NCI-H187 (cell line): ENCODE measurements around the gene LECT2.

Experiments
- DNase-seq, 2 experiments: peaks; one replicate each; lab custom pipeline; 2025; lab: John Stamatoyannopoulos, UW

Gene LECT2

DNA sequence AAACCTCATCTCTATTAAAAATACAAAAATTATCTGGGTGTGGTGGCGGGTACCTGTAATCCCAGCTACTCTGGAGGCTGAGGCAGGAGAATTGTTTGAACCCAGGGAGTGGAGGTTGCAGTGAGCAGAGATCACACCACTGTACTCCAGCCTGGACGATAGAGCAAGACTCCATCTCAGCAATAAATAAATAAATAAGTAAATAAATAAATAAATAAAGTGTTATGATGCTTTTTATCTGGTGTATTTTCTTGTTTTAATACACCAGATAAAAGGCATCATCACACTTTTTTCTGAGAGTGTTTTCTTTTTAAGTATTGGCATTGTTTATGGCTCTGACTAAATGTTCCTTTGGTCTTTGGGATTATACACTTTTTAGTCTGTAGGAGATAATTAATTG is 24.2 kb upstream of the LECT2 start:
- no peak for DNase-seq

DNA sequence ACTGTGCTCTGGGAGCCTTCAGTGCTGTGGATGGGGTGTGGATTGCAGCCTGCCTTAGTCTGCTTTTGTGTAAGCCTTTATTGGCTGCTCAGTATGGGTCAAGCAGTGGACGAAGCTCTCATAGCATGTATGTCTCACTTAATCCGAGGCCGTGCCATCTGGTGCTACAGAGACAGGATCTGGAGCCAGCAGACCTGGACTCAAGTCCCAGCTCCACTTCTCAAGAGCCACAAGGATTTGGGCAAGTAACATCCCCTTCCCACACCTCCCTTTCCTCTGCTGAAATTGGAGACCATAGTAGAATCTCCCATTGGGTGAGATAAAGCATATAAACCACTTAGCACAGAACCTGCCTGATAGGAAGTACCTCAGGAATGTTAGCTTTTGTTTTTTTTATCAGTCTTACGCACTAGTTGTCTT is 23.4 kb upstream of the LECT2 start:
- no peak for DNase-seq

DNA sequence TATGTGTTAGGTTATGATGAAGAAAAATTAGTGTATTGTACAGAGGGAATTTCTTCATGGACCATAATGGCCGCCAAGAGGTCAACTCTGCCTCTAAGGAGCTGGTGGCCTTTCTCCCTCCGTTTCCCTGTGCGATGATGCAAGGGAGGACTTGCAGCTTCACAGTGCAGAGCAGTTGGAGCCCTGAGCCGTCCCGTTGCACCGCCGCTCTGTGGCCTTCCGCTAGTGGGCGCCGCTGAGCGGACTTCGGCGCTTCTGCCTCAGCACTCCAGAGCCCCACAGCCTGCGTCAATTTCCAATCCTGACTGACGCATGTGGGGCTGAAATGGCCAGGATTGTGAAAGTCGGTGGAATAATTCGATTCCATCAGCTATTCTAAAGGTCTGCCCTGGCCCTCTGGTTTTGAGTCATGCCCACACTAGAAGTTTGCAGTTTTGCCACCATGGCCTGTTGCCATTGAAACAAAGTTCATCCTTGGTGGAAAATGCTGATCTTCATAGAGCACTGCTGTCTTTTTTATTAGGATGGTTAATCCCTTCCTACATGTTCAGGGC is 22.7 kb upstream of the LECT2 start:
- no peak for DNase-seq

DNA sequence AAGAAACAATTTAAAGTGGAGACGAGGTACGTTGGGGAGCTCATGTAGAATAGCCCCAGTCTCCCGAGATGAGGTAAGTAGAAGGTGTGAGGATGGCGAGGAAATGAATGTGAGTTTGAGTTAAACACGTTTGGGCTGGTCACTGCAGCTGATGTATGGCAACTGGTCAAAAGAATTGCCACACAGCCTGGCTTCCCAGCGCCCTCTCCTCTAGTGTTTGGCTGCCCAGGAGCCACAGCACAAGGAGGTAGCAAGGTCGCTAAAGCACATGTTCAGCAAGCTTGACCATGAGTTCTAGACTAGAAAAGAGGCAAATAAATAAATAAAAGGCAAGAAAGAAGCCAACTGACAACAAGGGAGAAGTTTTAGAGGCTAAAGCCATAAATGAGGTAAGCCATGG is 21.4 kb upstream of the LECT2 start:
- no peak for DNase-seq

DNA sequence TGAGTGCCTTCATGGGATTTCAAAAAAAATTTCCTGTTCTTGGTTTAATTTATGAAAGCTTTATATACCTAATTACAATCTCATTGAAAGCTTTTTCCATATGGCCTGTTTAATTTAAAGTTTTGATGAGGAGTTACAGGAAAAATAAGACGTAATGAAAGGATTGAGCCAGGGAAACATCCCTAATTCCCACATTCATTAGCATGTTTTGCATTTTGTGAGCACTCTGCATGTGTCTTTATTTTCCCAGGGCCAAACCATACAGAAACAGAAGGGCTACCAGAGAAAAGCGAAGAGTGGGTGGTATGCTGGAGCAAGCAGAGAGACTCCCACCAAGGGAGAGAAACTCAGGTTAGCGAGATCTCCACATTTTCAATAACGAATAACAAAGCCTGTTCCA is 20.3 kb upstream of the LECT2 start:
- DNase-seq: no peak

DNA sequence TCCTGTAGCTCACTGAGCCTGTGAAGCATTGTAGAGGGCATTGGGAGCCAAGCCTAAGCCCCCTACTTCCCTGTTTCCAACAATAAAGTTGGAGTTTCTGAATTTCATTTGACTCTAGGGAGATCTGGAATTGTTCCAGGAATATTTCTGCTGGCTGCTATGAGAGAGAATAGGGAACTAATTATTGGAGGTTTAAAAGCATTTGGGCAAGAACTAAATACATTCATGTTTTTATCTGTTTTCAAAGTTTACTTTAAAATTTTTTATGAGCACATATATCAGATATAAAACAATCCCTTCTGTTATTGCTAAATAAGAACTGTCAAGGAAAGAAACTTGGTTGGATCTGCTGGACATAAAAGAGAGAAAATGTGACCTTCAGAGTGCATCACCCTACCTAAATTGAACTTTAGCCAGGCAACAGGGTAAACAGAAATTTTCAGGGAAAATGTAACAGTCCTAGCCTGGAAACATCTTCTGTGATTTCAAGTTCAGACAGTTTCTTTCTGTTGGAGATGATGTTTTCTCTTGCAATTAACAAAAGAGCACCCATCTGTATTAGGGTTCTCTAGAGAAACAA is 19.3 kb upstream of the LECT2 start:
- no peak for DNase-seq

DNA sequence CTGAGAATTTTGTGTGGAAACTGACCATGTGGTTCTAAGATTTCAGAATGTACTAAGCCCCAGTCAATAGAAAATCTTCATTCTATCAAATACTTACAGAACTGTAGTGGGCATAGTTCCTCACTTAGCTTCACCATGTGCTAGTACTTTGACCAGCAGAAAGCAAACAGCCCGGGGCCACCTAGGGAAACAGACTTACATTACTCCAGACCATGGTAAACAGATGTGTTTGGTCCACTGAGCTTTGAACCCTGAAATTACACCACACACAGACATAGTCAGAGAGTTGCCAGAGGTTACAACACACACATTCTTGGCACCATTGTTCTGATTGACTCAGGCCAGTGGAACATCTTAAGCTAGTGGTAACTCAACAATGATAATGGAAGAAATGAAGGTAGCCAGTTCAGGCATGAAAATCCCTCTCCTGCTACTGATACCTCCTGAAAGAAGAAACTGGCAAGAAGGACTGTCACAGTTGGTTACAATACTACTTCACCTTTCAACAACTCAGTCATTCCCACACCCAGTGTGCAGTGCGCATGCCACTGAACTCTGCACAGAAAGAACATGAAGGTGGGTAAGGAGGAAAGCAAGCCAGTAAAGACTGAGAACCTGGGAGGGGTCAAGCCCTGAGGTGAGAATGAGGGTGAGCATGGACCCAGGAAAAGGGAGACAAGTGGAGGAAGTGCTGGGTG is 18.7 kb upstream of the LECT2 start:
- no peak for DNase-seq

DNA sequence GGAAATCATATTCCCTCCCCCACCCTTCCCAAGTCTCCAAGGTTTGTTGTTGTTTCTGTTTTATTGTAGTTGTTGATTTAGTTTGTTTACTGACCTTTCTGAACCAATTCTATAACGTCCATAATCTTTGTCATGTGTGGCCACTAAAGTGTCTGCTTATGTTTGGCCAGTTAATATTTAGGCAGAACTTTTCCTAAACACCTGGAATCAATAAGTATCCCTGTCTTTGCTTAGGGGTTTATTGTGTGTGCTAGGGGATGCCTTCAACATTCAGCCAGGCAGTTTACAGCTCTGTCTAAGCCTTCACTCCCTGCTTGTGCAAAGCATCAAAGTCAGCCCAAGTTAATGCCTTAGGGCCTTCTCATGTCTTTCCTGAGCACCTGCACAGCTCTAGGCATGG is 16.9 kb upstream of the LECT2 start:
- no peak for DNase-seq

DNA sequence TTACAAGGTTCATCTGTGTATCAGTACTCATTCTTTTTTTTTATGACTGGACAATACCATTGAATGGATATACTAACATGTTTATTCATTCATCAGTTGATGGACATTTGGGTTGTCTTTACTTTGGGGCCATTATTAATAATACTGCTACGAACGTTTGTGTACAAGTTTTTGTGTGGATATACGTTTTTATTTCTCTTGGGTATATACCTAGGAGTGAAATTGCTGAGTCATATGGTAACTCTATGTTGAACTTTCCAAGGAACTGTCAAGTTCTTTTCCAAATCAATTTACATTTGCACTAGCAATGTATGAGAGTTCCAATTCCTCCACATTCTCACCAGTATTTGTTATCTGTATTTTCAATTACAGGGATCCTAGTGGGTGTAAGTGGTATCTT is 12.0 kb upstream of the LECT2 start:
- DNase-seq: no peak

DNA sequence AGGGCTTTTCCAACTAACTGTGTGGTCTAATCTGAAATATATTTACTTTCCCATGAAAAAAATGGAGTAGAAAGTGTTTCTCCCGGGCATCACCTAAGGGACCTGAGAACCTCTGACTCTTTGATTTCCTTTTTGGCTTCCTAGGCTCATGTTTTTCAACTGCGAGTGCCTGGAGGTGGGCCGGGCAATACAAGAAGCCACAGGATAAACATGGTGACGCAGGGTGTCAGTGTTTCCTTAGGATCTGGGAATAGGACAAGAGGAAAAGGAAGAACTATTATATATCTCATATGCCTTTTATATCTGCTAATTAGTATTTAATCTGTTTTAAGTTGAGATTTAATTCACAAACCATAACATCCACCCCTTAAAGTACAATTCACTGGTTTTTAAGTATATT is 11.4 kb upstream of the LECT2 start:
- DNase-seq: no peak

DNA sequence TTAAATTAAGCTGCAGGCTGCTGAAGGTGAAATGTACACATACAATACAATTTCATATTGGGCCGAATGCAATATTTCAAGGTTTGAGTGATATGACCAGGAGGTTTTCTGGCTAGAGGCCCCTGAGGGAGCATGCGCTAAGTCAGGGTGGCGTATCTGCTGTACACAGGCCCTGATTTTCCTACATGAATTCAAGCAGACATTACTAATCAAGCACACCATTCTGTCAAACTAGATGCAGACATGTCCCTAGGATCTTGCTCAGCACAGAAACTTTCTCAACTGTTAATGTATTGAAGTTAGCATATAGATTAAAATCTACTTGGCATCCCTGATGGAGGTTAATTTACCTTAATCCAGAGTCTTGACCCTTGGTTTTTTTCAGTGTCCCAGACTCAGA is 10.7 kb upstream of the LECT2 start:
- no peak for DNase-seq

DNA sequence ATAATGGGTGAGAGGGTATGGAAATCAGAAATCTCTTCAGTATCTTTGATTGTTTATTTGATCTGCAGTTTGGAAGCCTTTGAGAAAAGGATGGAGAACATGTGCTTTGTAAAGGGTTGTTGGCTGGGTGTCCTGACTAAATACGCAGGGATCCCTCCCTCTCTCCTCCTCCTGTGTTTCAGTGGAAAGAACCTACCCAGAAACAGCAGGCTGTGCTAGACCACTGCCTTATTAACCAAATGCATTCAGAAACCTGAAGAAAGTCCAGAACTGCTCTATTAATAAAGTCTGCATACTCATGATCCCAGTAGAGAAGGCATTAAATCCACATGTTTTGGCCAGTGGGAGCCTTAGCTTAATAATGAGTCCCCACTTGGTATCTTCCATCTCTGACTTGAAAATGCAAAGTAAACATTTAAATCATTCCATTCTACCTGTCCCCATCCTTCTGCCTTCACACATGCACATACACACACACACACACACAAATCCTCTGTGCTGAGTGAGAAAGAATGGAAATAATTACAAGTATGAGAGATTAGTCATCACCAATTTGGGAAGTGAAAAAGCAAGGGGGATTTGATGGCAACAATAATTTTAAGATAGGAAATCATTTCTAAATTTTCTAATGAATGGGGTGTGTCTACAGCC is 10.0 kb upstream of the LECT2 start:
- DNase-seq: no peak

DNA sequence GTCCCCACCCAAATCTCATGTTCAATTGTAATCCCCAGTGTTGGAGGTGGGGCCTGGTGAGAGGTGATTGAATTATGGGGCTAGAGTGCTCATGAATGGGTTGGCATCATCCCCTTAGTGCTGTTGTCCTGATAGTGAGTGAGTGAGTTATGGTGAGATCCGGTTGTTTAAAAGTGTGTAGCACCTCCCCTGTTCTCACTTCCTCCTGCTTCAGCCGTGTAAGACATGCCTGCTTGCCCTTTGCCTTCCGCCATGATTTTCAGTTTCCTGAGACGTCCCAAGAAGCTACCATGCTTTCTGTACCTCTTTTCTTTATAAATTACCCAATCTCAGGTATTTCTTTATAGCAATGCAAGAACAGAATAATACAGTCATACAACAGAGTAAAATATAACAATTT is 742 bp upstream of the LECT2 start:
- DNase-seq: no peak

DNA sequence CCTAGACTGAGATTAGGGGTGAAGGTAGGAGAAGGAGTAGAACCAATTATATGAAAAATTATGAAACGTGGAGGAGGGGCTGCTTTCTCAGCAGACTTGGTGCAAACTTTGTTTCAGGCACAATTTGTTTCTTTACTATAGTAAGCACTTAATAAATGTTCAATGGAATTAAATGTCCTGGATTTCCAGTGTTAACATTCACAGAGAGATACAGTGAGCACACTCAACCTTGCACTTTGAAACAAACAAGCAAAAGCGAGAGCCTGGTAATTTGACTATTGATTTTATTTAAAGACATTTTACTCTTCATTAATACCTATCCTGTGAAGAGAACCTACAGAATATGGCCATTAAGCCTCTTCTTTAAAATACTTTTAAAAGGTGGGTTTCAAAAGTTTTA is 933 bp downstream of the LECT2 start:
- no peak for DNase-seq

DNA sequence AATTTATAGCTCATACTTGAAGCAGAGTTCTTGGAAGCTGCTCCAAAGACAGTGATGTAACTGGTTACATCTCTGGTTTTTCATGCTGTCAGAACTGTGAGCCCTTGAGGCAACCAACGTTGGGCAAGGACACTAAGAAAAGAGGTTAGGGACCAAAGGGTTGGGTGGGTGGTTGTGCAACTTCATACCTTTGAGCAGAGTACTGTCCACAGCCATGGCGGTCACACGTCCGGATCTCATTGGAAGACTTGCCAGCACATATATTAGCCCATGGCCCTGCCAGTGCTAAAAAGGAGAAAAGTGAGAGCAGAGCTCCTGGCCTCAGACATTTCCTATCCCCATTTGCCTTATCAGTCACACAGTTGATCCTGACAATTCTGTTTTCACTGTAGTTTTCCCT is 2.1 kb downstream of the LECT2 start:
- no peak for DNase-seq

DNA sequence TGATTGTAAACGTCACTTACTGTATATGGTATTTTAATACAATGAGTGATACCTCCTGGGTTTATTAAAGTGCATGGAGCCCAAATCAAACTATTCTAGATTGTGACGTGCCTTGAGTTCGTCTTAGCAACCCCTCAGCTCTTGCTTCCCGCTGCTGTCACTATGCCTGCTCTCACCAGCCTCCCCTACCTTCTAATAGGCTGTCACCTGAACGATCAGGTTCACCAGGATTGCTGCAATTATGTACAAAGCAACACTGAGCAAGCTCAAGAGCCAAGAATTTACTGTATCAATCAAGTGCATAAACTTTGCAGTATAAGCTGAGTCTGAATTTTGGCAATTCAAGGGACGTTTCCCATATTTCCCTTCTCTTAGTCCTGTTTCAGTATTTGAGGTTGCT is 3.0 kb downstream of the LECT2 start:
- DNase-seq: no peak

DNA sequence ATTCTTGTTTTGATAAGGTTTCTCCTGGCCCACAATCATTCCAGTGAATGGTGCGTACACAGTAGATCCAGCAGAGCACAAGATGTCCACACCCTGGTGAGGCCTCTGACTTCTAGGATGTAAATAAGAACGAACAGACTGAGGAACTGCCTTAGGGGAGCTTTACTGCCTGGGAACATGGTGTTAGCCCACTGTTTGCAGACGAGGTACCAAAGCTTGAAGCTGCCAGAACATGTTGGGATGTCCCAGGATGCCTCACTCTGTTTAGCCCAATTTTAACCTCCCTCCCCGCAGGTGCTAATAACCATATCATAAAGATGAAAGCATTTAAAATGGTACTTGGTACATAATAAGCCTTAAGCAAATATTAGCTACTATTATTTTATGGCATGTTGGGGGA is 3.5 kb downstream of the LECT2 start:
- DNase-seq: no peak

DNA sequence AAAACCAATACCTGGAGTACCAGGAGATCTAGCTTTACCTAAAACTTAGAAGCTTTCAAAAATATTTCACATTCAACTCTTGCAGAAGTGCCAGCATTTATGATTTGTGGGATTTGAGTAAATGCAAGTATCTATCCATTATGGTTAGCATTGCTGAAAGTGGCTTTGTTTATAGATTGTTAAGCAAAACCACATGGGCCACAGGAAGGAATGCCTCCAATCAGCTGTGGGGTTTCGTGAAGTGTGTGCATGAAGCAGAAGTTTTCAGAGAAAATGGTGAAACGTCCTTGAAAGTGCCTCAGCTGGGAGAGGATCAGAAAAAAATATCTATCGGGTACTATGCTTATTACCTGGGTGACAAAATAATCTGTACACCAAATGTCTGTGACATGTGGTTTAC is 4.2 kb downstream of the LECT2 start:
- DNase-seq: no peak

DNA sequence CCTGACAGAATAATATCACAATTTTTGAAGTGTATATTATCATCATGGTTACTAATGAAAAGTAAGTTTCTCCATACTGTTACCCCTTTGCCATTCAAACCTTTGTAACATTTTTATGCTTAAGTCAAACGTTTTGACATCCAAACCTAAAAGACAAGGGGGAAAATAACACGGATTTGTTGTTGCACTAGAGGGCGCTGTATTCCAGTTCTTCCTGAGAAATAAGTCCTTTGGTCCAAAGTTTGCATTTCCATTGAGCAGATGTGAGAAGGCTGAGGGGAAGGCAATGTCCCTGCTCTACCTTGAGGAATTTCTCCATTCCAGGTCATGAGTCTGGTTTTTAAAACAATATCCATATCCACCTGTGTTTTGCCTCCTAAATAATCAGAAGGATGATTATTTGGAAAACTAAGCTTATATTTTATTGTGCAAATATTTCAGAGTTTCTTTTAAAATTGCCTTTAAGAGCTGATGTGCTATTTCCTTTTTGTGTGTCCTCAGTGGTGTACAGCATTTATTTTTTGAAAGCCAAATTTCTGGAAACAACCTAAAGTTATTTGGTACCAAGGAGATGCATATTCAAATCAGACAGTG is 9.7 kb downstream of the LECT2 start:
- peak; percentile 11 to 18 for DNase-seq

DNA sequence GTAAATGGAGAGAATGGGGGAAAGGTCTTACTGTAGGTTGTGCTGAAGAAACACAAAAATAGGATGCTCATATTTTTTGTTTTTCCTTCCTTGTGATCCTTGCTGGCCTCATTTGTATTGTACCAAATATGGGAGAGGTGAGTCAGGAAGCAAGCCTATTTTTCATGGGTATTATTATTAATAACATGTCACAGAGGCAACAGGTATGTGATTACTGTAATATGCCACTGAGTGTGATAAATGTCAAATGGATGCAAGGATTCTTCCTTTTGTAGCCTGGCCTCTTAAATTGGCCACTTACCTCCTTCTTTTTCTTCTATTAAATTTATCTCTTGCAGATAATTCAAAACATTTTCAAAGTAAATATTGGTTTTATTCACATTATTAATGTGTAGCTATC is 10.2 kb downstream of the LECT2 start:
- DNase-seq: no peak

DNA sequence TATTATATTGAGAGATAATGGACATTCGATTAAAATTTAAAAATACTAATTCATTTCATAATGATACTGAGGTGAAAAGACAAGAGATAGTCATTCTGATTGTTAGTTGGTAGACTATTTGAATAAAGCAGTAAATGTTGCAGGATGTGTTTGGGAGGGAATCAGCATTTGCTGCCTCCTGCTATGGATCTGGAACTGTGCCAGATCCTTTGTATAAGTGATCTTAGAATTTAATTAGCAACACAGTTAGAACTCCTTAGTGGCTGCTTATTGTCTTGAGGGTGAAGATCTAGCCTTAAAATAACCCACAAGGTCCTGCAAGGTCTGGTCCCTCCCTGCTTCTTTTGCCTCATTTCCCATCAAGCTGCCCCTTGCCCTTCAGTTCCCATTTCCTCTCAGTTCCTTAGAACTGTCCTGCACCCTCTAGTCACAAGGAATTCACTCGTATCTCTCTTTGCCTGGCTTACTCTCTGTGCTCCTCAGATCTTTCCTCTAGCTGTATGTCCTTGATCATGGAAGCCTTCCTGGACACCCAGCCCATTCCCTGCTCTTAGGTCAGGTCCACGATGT is 12.5 kb downstream of the LECT2 start:
- DNase-seq: no peak

DNA sequence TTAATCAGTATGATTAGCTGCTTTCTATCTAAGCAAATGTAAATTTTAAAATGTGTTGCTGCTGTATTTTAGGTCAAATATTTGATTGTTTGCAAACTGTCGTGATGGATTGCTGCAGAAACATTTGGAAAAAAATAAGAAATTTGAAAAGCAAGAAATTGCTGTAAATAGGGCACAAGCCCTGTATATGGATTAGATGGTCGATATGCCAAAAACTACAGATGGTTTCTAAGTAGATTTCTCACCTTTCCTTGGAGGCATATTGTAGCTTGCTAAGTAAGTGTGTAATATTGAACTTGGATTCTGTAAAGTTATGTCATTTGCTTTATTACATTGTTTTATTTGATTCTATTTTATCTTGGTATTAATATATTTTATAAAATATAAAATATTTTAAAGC is 13.1 kb downstream of the LECT2 start:
- no peak for DNase-seq
